ENCODE measurements around the gene CEP135. TPM values are rescaled to one million over a fixed set of nuclear protein-coding genes. Genes with fewer than 3 reads are reported as not detected.

CEP135 gene
- 10 to 100 TPM; 14.4 to 15.5 (median 14.7) TPM for total RNA-seq

GRCh38 chr4:55948726-55949481 is at the start of gene CEP135:
Gene CEP135 (plus strand): TSS chr4:55948945. CDS start chr4:55952131, 3,186 bp downstream.
- H3K9me3 Mint-ChIP-seq: peaks cover 6% of the 10 kb centered on the region
- DNase-seq: peak; percentile 85
- H3K4me1 Mint-ChIP-seq (ENCODE audit: low read depth): peaks cover 46% of the 10 kb centered on the region
- ATAC-seq: peak; percentile 81 to 88
- peak within 1 kb of the TSS; percentile 95 for H3K4me3 Mint-ChIP-seq
- H3K27me3 Mint-ChIP-seq (ENCODE audit: low read depth): no peaks in the 10 kb centered on the region
- H3K36me3 Mint-ChIP-seq (ENCODE audit: insufficient read depth): peaks cover 16% of the 10 kb centered on the region

GRCh38 chr4:55902677-55903076 is 46.1 kb upstream of the CEP135 start:
- no peak overlapping the region for H3K4me3 Mint-ChIP-seq
- peaks cover 25% of the 10 kb centered on the region for H3K4me1 Mint-ChIP-seq (ENCODE audit: low read depth)
- no peaks in the 10 kb centered on the region for H3K27me3 Mint-ChIP-seq (ENCODE audit: low read depth)
- ATAC-seq: no peak
- H3K9me3 Mint-ChIP-seq: no peaks in the 10 kb centered on the region
- no peak for DNase-seq
- peaks cover 32% of the 10 kb centered on the region for H3K36me3 Mint-ChIP-seq (ENCODE audit: insufficient read depth)

- Mint-ChIP-seq H3K9me3 (no peaks in the 10 kb centered on the region), H3K4me3 (no peak overlapping the region), H3K4me1 (ENCODE audit: low read depth) (peaks cover 26% of the 10 kb centered on the region), H3K27me3 (ENCODE audit: low read depth) (no peaks in the 10 kb centered on the region), H3K36me3 (ENCODE audit: insufficient read depth) (peaks cover 32% of the 10 kb centered on the region)
- ATAC-seq: no peak
- no peak for DNase-seq
Observed at GRCh38 chr4:55903577-55903976, 45.2 kb upstream of the CEP135 start.

- H3K9me3 Mint-ChIP-seq: no peaks in the 10 kb centered on the region
- H3K4me3 Mint-ChIP-seq: no peak overlapping the region
- ATAC-seq (no peak), DNase-seq (no peak)
- H3K4me1 Mint-ChIP-seq (ENCODE audit: low read depth): peaks cover 26% of the 10 kb centered on the region
- H3K36me3 Mint-ChIP-seq (ENCODE audit: insufficient read depth): peaks cover 32% of the 10 kb centered on the region
- no peaks in the 10 kb centered on the region for H3K27me3 Mint-ChIP-seq (ENCODE audit: low read depth)
Observed at GRCh38 chr4:55904576-55904975, 44.2 kb upstream of the CEP135 start.

GRCh38 chr4:55906323-55906722 is 42.4 kb upstream of the CEP135 start:
- no peak for ATAC-seq
- Mint-ChIP-seq H3K4me1 (ENCODE audit: low read depth) (peaks cover 26% of the 10 kb centered on the region), H3K9me3 (no peaks in the 10 kb centered on the region), H3K36me3 (ENCODE audit: insufficient read depth) (peaks cover 20% of the 10 kb centered on the region), H3K4me3 (no peak overlapping the region), H3K27me3 (ENCODE audit: low read depth) (no peaks in the 10 kb centered on the region)
- DNase-seq: no peak

- ATAC-seq (peak; percentile 77 to 78), DNase-seq (no peak)
- peak overlapping the region; percentile 29 for H3K4me3 Mint-ChIP-seq
- H3K9me3 Mint-ChIP-seq: no peaks in the 10 kb centered on the region
- H3K27me3 Mint-ChIP-seq (ENCODE audit: low read depth): no peaks in the 10 kb centered on the region
- peaks cover 20% of the 10 kb centered on the region for H3K36me3 Mint-ChIP-seq (ENCODE audit: insufficient read depth)
- peaks cover 26% of the 10 kb centered on the region for H3K4me1 Mint-ChIP-seq (ENCODE audit: low read depth)
Observed at GRCh38 chr4:55906989-55907388, 41.8 kb upstream of the CEP135 start.

- ATAC-seq (no peak), DNase-seq (no peak)
- Mint-ChIP-seq H3K36me3 (ENCODE audit: insufficient read depth) (peaks cover 17% of the 10 kb centered on the region), H3K9me3 (no peaks in the 10 kb centered on the region), H3K4me1 (ENCODE audit: low read depth) (peaks cover 26% of the 10 kb centered on the region), H3K4me3 (no peak overlapping the region), H3K27me3 (ENCODE audit: low read depth) (no peaks in the 10 kb centered on the region)
Observed at GRCh38 chr4:55907469-55907868, 41.3 kb upstream of the CEP135 start.

- H3K9me3 Mint-ChIP-seq: no peaks in the 10 kb centered on the region
- H3K27me3 Mint-ChIP-seq (ENCODE audit: low read depth): no peaks in the 10 kb centered on the region
- DNase-seq (no peak), ATAC-seq (no peak)
- H3K4me1 Mint-ChIP-seq (ENCODE audit: low read depth): peaks cover 22% of the 10 kb centered on the region
- peaks cover 4% of the 10 kb centered on the region for H3K36me3 Mint-ChIP-seq (ENCODE audit: insufficient read depth)
- no peak overlapping the region for H3K4me3 Mint-ChIP-seq
Observed at GRCh38 chr4:55910140-55910539, 38.6 kb upstream of the CEP135 start.

- ATAC-seq: no peak
- no peaks in the 10 kb centered on the region for H3K9me3 Mint-ChIP-seq
- H3K36me3 Mint-ChIP-seq (ENCODE audit: insufficient read depth): no peaks in the 10 kb centered on the region
Observed at GRCh38 chr4:55912249-55912648, 36.5 kb upstream of the CEP135 start.

GRCh38 chr4:55920571-55920970 is 28.2 kb upstream of the CEP135 start:
- Mint-ChIP-seq H3K27me3 (ENCODE audit: low read depth) (no peaks in the 10 kb centered on the region), H3K9me3 (no peaks in the 10 kb centered on the region), H3K4me3 (no peak overlapping the region), H3K36me3 (ENCODE audit: insufficient read depth) (peaks cover 3% of the 10 kb centered on the region), H3K4me1 (ENCODE audit: low read depth) (no peaks in the 10 kb centered on the region)
- no peak for ATAC-seq
- DNase-seq: no peak

More at GRCh38 chr4:55912249-55912648, 36.5 kb upstream of the CEP135 start:
- Mint-ChIP-seq H3K4me1 (ENCODE audit: low read depth) (peaks cover 5% of the 10 kb centered on the region), H3K4me3 (no peak overlapping the region), H3K27me3 (ENCODE audit: low read depth) (no peaks in the 10 kb centered on the region)
- no peak for DNase-seq

GRCh38 chr4:55921093-55921492 is 27.7 kb upstream of the CEP135 start:
- H3K9me3 Mint-ChIP-seq: no peaks in the 10 kb centered on the region
- DNase-seq: no peak
- no peak overlapping the region for H3K4me3 Mint-ChIP-seq
- no peaks in the 10 kb centered on the region for H3K4me1 Mint-ChIP-seq (ENCODE audit: low read depth)
- peaks cover 3% of the 10 kb centered on the region for H3K36me3 Mint-ChIP-seq (ENCODE audit: insufficient read depth)
- no peaks in the 10 kb centered on the region for H3K27me3 Mint-ChIP-seq (ENCODE audit: low read depth)
- ATAC-seq: no peak

- H3K9me3 Mint-ChIP-seq: peaks cover 9% of the 10 kb centered on the region
- no peak overlapping the region for H3K4me3 Mint-ChIP-seq
- no peaks in the 10 kb centered on the region for H3K27me3 Mint-ChIP-seq (ENCODE audit: low read depth)
- no peaks in the 10 kb centered on the region for H3K4me1 Mint-ChIP-seq (ENCODE audit: low read depth)
- peaks cover 5% of the 10 kb centered on the region for H3K36me3 Mint-ChIP-seq (ENCODE audit: insufficient read depth)
- no peak for DNase-seq
- ATAC-seq: no peak
Observed at GRCh38 chr4:55925241-55925640, 23.5 kb upstream of the CEP135 start.

GRCh38 chr4:55926610-55927009 is 22.1 kb upstream of the CEP135 start:
- ATAC-seq: no peak
- Mint-ChIP-seq H3K4me3 (no peak overlapping the region), H3K36me3 (ENCODE audit: insufficient read depth) (peaks cover 5% of the 10 kb centered on the region), H3K9me3 (peaks cover 9% of the 10 kb centered on the region), H3K4me1 (ENCODE audit: low read depth) (no peaks in the 10 kb centered on the region), H3K27me3 (ENCODE audit: low read depth) (no peaks in the 10 kb centered on the region)
- DNase-seq: no peak

GRCh38 chr4:55927803-55928437 is 20.8 kb upstream of the CEP135 start:
- Mint-ChIP-seq H3K27me3 (ENCODE audit: low read depth) (no peaks in the 10 kb centered on the region), H3K4me3 (no peak overlapping the region), H3K36me3 (ENCODE audit: insufficient read depth) (peaks cover 5% of the 10 kb centered on the region), H3K9me3 (peaks cover 9% of the 10 kb centered on the region), H3K4me1 (ENCODE audit: low read depth) (no peaks in the 10 kb centered on the region)
- DNase-seq (no peak), ATAC-seq (no peak)

- Mint-ChIP-seq H3K27me3 (ENCODE audit: low read depth) (no peaks in the 10 kb centered on the region), H3K9me3 (peaks cover 9% of the 10 kb centered on the region), H3K36me3 (ENCODE audit: insufficient read depth) (peaks cover 5% of the 10 kb centered on the region), H3K4me3 (no peak overlapping the region), H3K4me1 (ENCODE audit: low read depth) (no peaks in the 10 kb centered on the region)
- DNase-seq (no peak), ATAC-seq (no peak)
Observed at GRCh38 chr4:55928846-55929245, 19.9 kb upstream of the CEP135 start.

Measured in activated T-cell treated with anti-CD3 and anti-CD28 coated beads, Interleukin-2, amount 50 U/mL, for 4 hours (primary cell).